Lower leg skin (tissue), 4 donors: ENCODE data around the gene NCBP3. TPM values are rescaled to one million over a fixed set of nuclear protein-coding genes. Genes with fewer than 3 reads are reported as not detected.

Source experiments
- DNase-seq, 2 donors: peaks; one replicate each; pipeline ENCODE4 v3.0.0-alpha.2; 2019; ENCODE audit warnings: low spot score in 2 of 2
- H3K4me3 ChIP-seq: fragments of 200-600 bp; sonication (generic); 2 replicates; pipeline ENCODE4 v1.5.1; 2017; ENCODE audit warnings: mild to moderate bottlenecking, low read depth; ENCODE audit not compliant: poor library complexity, severe bottlenecking
- POLR2A ChIP-seq, 2 donors: fragments of 450-650 bp; IDR thresholded peaks; one replicate each; pipeline ENCODE4 v1.6.1; 2016 to 2017; ENCODE audit warnings: antibody characterized with exemption in 2 of 2, mild to moderate bottlenecking in 1 of 2, moderate library complexity in 1 of 2
- WGBS, 2 donors: methylation state at CpG; one replicate each; pipeline ENCODE4 v1.1.5; 2018; 5-methylcytosine and 5-hydroxymethylcytosine counted together
- intact Hi-C: fragments of 100-400 bp; cut with DNase I; formaldehyde crosslinking; loops from one replicate; pipeline ENCODE4 v1.15.0; 2023; ENCODE audit warnings: low total_unique reads
- total RNA-seq, 4 donors: library from RNA; depleted of rRNA; stranded (reverse); fragments of >200 nt; gene quantifications; one replicate each; pipeline ENCODE4 v1.1.0, GENCODE V29; 2016
- TF ChIP-seq, protein P1 (sequence below), 3 donors: fragments of 450-650 bp; IDR thresholded peaks; one replicate each; pipeline ENCODE4 v1.5.1; 2016; ENCODE audit warnings: antibody characterized with exemption in 3 of 3, mild to moderate bottlenecking in 3 of 3, moderate library complexity in 2 of 3

The NCBP3 gene
- total RNA-seq, 4 donors from 2014 or later: 21.6 to 24.4 (median 23.3) TPM

DNA sequence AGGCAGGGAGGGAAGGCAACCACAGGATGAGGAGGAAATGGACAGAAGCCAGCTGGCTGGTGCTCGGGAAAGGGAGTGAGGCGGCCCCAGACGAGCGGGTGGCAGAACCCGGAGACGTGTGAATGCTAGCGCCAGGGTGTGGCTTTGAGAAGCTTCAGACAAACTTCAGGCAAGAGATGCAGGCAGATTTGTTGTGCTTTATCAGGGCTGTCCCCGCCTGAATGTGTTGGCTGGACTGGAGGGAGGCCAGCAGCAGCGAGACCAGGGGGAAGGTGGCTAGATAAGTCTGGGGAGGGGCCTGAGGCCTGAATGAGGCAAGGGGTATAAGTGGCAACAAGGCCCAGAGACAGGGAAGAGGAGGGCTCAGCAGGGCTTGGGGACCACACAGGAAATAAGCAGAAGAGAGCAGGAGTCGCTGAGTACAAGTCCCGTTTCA, 24.8 kb upstream of the NCBP3 start:
- DNase-seq: no peak
- intact Hi-C loops: no loop called here
- 32 to 40% methylated on average over 11 of the region's 11 CpGs for WGBS, 2 donors
- no peak overlapping the region for H3K4me3 ChIP-seq
- TF ChIP-seq, protein P1, sequence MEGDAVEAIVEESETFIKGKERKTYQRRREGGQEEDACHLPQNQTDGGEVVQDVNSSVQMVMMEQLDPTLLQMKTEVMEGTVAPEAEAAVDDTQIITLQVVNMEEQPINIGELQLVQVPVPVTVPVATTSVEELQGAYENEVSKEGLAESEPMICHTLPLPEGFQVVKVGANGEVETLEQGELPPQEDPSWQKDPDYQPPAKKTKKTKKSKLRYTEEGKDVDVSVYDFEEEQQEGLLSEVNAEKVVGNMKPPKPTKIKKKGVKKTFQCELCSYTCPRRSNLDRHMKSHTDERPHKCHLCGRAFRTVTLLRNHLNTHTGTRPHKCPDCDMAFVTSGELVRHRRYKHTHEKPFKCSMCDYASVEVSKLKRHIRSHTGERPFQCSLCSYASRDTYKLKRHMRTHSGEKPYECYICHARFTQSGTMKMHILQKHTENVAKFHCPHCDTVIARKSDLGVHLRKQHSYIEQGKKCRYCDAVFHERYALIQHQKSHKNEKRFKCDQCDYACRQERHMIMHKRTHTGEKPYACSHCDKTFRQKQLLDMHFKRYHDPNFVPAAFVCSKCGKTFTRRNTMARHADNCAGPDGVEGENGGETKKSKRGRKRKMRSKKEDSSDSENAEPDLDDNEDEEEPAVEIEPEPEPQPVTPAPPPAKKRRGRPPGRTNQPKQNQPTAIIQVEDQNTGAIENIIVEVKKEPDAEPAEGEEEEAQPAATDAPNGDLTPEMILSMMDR (IDR thresholded peaks at IDR 0.05): no peak
- no peak for TF ChIP-seq POLR2A (IDR thresholded peaks at IDR 0.05)

DNA sequence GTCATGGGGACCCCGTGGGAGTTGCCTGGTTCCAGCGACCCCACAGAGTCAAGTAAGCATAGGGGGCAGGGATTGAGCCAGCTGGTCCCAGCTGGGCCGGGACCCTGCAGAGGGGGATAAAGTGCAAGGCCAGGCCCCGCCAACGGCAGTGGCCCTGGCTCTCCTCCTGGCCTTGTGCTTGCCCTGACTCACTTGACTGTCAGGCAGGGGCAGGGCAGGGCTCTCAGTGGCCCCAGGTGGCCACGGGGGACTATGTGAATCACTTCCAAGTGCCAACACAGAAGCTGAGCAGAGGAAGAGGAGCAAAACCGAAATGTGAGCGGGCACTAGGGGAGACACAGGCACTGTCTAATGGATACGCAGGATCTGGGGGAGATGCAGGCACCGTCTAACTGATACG, 21.6 kb upstream of the NCBP3 start:
- 84 to 87% methylated on average over 11 of the region's 11 CpGs for WGBS, 2 donors
- TF ChIP-seq POLR2A (IDR thresholded peaks at IDR 0.05): no peak
- TF ChIP-seq, protein P1 (IDR thresholded peaks at IDR 0.05): no peak
- intact Hi-C loops: no loop called here
- DNase-seq: no peak
- H3K4me3 ChIP-seq: no peak overlapping the region

DNA sequence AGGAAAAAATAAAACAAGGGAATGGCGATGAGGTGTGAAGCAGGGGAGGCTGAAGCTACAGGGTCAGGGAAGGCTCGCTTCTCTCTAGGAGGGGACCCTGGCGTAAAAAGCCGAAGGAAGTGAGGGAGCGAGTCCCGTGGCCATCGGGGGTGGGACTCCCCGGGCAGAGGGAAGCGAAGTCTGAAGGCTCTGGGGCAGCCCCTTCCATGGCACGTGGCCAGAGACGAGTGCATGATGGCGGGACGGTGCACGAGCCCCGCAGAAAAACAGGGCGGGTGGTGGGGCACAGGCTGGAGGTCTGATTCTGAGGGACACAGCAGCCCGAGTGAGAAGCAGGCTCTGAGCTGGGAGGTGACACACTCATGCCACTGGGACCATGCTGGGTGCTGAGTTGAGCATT, 21.1 kb upstream of the NCBP3 start:
- DNase-seq: no peak
- WGBS, 2 donors: 85 to 86% methylated on average over 17 of the region's 17 CpGs
- no peak overlapping the region for H3K4me3 ChIP-seq
- intact Hi-C loops: no loop called here
- TF ChIP-seq, protein P1 (IDR thresholded peaks at IDR 0.05): no peak
- TF ChIP-seq POLR2A (IDR thresholded peaks at IDR 0.05): no peak

- intact Hi-C loops: no loop called here
- 80 to 85% methylated on average over 21 of the region's 21 CpGs for WGBS, 2 donors
- no peak overlapping the region for H3K4me3 ChIP-seq
- DNase-seq: no peak
- TF ChIP-seq, protein P1 (IDR thresholded peaks at IDR 0.05): no peak
- TF ChIP-seq POLR2A (IDR thresholded peaks at IDR 0.05): no peak
Observed at GRCh38 chr17:3866276-3866675, 20.2 kb upstream of the NCBP3 start.

GRCh38 chr17:3865176-3865575, 19.1 kb upstream of the NCBP3 start:
- H3K4me3 ChIP-seq: no peak overlapping the region
- WGBS, 2 donors: 53 to 84% methylated on average over 7 to 8 of the region's 8 CpGs
- no peak for DNase-seq
- intact Hi-C loops: no loop called here
- TF ChIP-seq, protein P1 (IDR thresholded peaks at IDR 0.05): no peak
- no peak for TF ChIP-seq POLR2A (IDR thresholded peaks at IDR 0.05)

DNA sequence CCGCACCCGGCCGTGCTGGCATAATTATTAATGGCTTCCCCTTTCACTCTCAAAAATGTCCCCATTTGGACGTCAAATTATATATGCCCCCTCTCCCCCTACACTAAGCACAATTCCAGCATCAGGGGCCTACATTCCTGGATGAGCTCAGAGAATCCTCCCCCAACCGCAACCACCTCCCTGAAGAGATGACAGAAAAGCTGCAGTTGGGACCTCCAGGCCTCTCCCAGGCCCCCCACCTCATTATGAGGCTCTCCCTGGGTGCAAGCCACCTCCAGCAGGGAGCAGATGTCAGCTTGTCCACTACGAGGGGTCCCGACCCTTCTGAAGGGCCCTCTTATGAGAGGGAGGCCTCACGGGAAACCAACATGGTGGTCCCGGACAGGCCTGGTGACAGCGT, 18.5 kb upstream of the NCBP3 start:
- intact Hi-C loops: loop anchor here (5.0 kb wide), 2 partner anchors 43 to 138 kb away; no protein-coding TSS in a partner anchor
- 91 to 96% methylated on average over 9 to 10 of the region's 10 CpGs for WGBS, 2 donors
- no peak overlapping the region for H3K4me3 ChIP-seq
- no peak for DNase-seq
- no peak for TF ChIP-seq POLR2A (IDR thresholded peaks at IDR 0.05)
- TF ChIP-seq, protein P1 (IDR thresholded peaks at IDR 0.05): no peak
